WTC11 (cell line): ENCODE results near the gene FER. TPM values are rescaled to one million over a fixed set of nuclear protein-coding genes. Genes with fewer than 3 reads are reported as not detected.
"Not testable (repeated sequence)": the region's sequence is repeated elsewhere in the genome, so short reads cannot be mapped to it uniquely, and the experiment has no call there.

Experiments
- ATAC-seq: fragments of 200-7000 bp; cut with Tn5 transposase; 2 replicates; pipeline ENCODE4 v1.10.0; 2021; ENCODE audit warnings: mild to moderate bottlenecking, moderate library complexity
- CTCF ChIA-PET: fragments of 300-600 bp; sonication (Branson Sonifier 250); formaldehyde crosslinking; loops from one replicate; lab custom pipeline; 2021; ENCODE audit warnings: antibody characterized with exemption; lab: Charles Lee
- POLR2A ChIA-PET: fragments of 350-600 bp; sonication (Branson Sonifier 250); formaldehyde crosslinking; loops from one replicate; lab custom pipeline; 2021; ENCODE audit warnings: antibody characterized with exemption; lab: Charles Lee
- DNase-seq: peaks from one replicate; pipeline ENCODE4 v3.0.0; 2021; ENCODE audit warnings: low spot score
- H3K27ac Mint-ChIP-seq: 2 replicates; pipeline ENCODE4 v1.8.0; 2021; ENCODE audit warnings: mixed read lengths
- H3K27me3 Mint-ChIP-seq: 2 replicates; pipeline ENCODE4 v1.8.0; 2021; ENCODE audit warnings: low read depth, mild to moderate bottlenecking, moderate library complexity, mixed read lengths
- H3K36me3 Mint-ChIP-seq: 2 replicates; pipeline ENCODE4 v1.8.0; 2021; ENCODE audit warnings: mixed read lengths
- H3K4me1 Mint-ChIP-seq: 2 replicates; pipeline ENCODE4 v1.8.0; 2022; ENCODE audit warnings: mixed read lengths
- H3K4me3 Mint-ChIP-seq: 2 replicates; pipeline ENCODE4 v1.8.0; 2021; ENCODE audit warnings: mild to moderate bottlenecking, moderate library complexity, mixed read lengths
- H3K9me3 Mint-ChIP-seq: 2 replicates; pipeline ENCODE4 v1.8.0; 2021; ENCODE audit warnings: mixed read lengths
- ATF6 ChIP-seq: sonication (generic); formaldehyde crosslinking; IDR thresholded peaks from 2 replicates; pipeline ENCODE4 v1.8.1; 2023; ENCODE audit warnings: mild to moderate bottlenecking, missing genetic modification reagents
- CDX4 ChIP-seq: fragments of 250-450 bp; sonication (Bioruptor Pico); IDR thresholded peaks from 2 replicates; pipeline ENCODE4 v1.9.0; 2021; ENCODE audit warnings: moderate library complexity, mild to moderate bottlenecking, inconsistent platforms, borderline replicate concordance
- E2F4 ChIP-seq: sonication (generic); formaldehyde crosslinking; IDR thresholded peaks from 2 replicates; pipeline ENCODE4 v1.8.1; 2022; ENCODE audit warnings: low read depth, mild to moderate bottlenecking, moderate library complexity, missing genetic modification reagents, borderline replicate concordance
- ERG ChIP-seq: fragments of 250-450 bp; sonication (Bioruptor Pico); IDR thresholded peaks from 2 replicates; pipeline ENCODE4 v1.8.0; 2021; ENCODE audit warnings: mild to moderate bottlenecking
- FOXK1 ChIP-seq: sonication (generic); formaldehyde crosslinking; IDR thresholded peaks from 2 replicates; pipeline ENCODE4 v1.8.0; 2022; ENCODE audit warnings: mild to moderate bottlenecking, moderate library complexity, missing genetic modification reagents
- FOXP1 ChIP-seq: sonication (generic); formaldehyde crosslinking; IDR thresholded peaks from 2 replicates; pipeline ENCODE4 v1.8.0; 2022; ENCODE audit warnings: missing genetic modification reagents, mild to moderate bottlenecking, moderate library complexity, borderline replicate concordance
- GRHL2 ChIP-seq: fragments of 250-450 bp; sonication (Bioruptor Pico); IDR thresholded peaks from 2 replicates; pipeline ENCODE4 v1.8.0; 2022; ENCODE audit warnings: mild to moderate bottlenecking, moderate library complexity; ENCODE audit not compliant: insufficient replicate concordance, severe bottlenecking
- IRF1 ChIP-seq: sonication (generic); formaldehyde crosslinking; IDR thresholded peaks from 2 replicates; pipeline ENCODE4 v1.8.0; 2023; ENCODE audit warnings: missing genetic modification reagents
- IRF2 ChIP-seq: sonication (generic); formaldehyde crosslinking; IDR thresholded peaks from 2 replicates; pipeline ENCODE4 v1.8.0; 2022; ENCODE audit warnings: low read depth, missing genetic modification reagents, borderline replicate concordance
- MLX ChIP-seq: sonication (generic); formaldehyde crosslinking; IDR thresholded peaks from 2 replicates; pipeline ENCODE4 v1.8.1; 2023; ENCODE audit warnings: mild to moderate bottlenecking, missing genetic modification reagents, moderate library complexity
- NFATC4 ChIP-seq: fragments of 250-450 bp; sonication (Bioruptor Pico); IDR thresholded peaks from 2 replicates; pipeline ENCODE4 v1.9.0; 2021; ENCODE audit warnings: mild to moderate bottlenecking
- NFYB ChIP-seq: sonication (generic); formaldehyde crosslinking; conservative IDR thresholded peaks from 2 replicates; pipeline ENCODE4 v1.8.0; 2022; ENCODE audit warnings: low read depth, missing genetic modification reagents
- NR2C2 ChIP-seq: sonication (generic); formaldehyde crosslinking; IDR thresholded peaks from 2 replicates; pipeline ENCODE4 v1.8.0; 2022; ENCODE audit warnings: mild to moderate bottlenecking, missing genetic modification reagents
- NR3C1 ChIP-seq: sonication (generic); formaldehyde crosslinking; conservative IDR thresholded peaks from 2 replicates; pipeline ENCODE4 v1.8.1; 2023; ENCODE audit warnings: low read depth, mild to moderate bottlenecking, missing genetic modification reagents
- STAT6 ChIP-seq: sonication (generic); formaldehyde crosslinking; conservative IDR thresholded peaks from 2 replicates; pipeline ENCODE4 v1.8.1; 2023; ENCODE audit warnings: mild to moderate bottlenecking, low read depth, missing genetic modification reagents, moderate library complexity
- TEAD4 ChIP-seq: sonication (generic); formaldehyde crosslinking; IDR thresholded peaks from 2 replicates; pipeline ENCODE4 v1.8.0; 2022; ENCODE audit warnings: mild to moderate bottlenecking, missing genetic modification reagents
- ZBTB21 ChIP-seq: sonication (generic); formaldehyde crosslinking; IDR thresholded peaks from 2 replicates; pipeline ENCODE4 v1.8.1; 2023; ENCODE audit warnings: mild to moderate bottlenecking, missing genetic modification reagents, borderline replicate concordance
- ZNF138 ChIP-seq: sonication (generic); formaldehyde crosslinking; conservative IDR thresholded peaks from 2 replicates; pipeline ENCODE4 v1.8.1; 2022; ENCODE audit warnings: mild to moderate bottlenecking, moderate library complexity, missing genetic modification reagents
- ZNF219 ChIP-seq: sonication (generic); formaldehyde crosslinking; IDR thresholded peaks from 2 replicates; pipeline ENCODE4 v1.8.0; 2023; ENCODE audit warnings: missing genetic modification reagents, mild to moderate bottlenecking, borderline replicate concordance
- ZNF232 ChIP-seq: sonication (generic); formaldehyde crosslinking; IDR thresholded peaks from 2 replicates; pipeline ENCODE4 v1.8.0; 2022; ENCODE audit warnings: mild to moderate bottlenecking, missing genetic modification reagents
- ZNF317 ChIP-seq: sonication (generic); formaldehyde crosslinking; IDR thresholded peaks from 2 replicates; pipeline ENCODE4 v1.8.1; 2023; ENCODE audit warnings: low read depth, mild to moderate bottlenecking, moderate library complexity, missing genetic modification reagents, borderline replicate concordance
- ZNF671 ChIP-seq: fragments of 250-450 bp; sonication (Bioruptor Pico); IDR thresholded peaks from 2 replicates; pipeline ENCODE4 v1.8.0; 2021; ENCODE audit warnings: mild to moderate bottlenecking
- total RNA-seq: library from RNA; stranded (reverse); gene quantifications from 3 replicates; pipeline ENCODE4 v1.2.3, GENCODE V29; 2021

Gene FER
- total RNA-seq, 1 experiment from 2014 or later, result 13.8 TPM

- H3K4me1 Mint-ChIP-seq, result no peaks in the 10 kb centered on the region
- peaks cover 4% of the 10 kb centered on the region for H3K9me3 Mint-ChIP-seq
- TF ChIP-seq ZNF219 (CRISPR knock-in tag), result no peak
- TF ChIP-seq CDX4 (CRISPR knock-in tag), result no peak
- no peak for TF ChIP-seq GRHL2 (CRISPR knock-in tag)
- TF ChIP-seq NR3C1 (CRISPR knock-in tag), result no peak
- TF ChIP-seq FOXK1 (CRISPR knock-in tag), result no peak
- no peak for TF ChIP-seq IRF1 (CRISPR knock-in tag)
- no peak for TF ChIP-seq IRF2 (CRISPR knock-in tag)
- TF ChIP-seq ZBTB21 (CRISPR knock-in tag), result no peak
- ChIA-PET POLR2A (no interaction called here), CTCF (no interaction called here)
- H3K27me3 Mint-ChIP-seq, result no peaks in the 10 kb centered on the region
- ATAC-seq, result no peak
- DNase-seq, result no peak
- H3K36me3 Mint-ChIP-seq, result peaks cover 16% of the 10 kb centered on the region
- H3K27ac Mint-ChIP-seq, result no peak overlapping the region
- H3K4me3 Mint-ChIP-seq, result no peak overlapping the region
Observed at GRCh38 chr5:108862211-108862610, 114.5 kb downstream of the FER start.

GRCh38 chr5:108866097-108866496, 118.4 kb downstream of the FER start:
- H3K27me3 Mint-ChIP-seq, CTCF ChIA-PET, DNase-seq, ATAC-seq, H3K9me3 Mint-ChIP-seq, H3K4me3 Mint-ChIP-seq, H3K4me1 Mint-ChIP-seq, POLR2A ChIA-PET, H3K27ac Mint-ChIP-seq: not testable (repeated sequence)
- H3K36me3 Mint-ChIP-seq, result peaks cover 16% of the 10 kb centered on the region

GRCh38 chr5:108867656-108868055, 120.0 kb downstream of the FER start:
- Mint-ChIP-seq H3K9me3 (peaks cover 4% of the 10 kb centered on the region), H3K36me3 (peaks cover 16% of the 10 kb centered on the region), H3K4me1 (no peaks in the 10 kb centered on the region), H3K27me3 (no peaks in the 10 kb centered on the region), H3K4me3 (no peak overlapping the region), H3K27ac (no peak overlapping the region; the same call in 1 of the 2 replicates)
- no peak for ATAC-seq
- POLR2A ChIA-PET, result interaction anchor here (0.7 kb wide), 1 partner anchor 238 kb away, joined by 3 read pairs; no protein-coding TSS in a partner anchor
- CTCF ChIA-PET, result no interaction called here
- DNase-seq, result no peak
- TF ChIP-seq ZNF671 (CRISPR knock-in tag) (no peak), NFYB (CRISPR knock-in tag) (no peak), STAT6 (CRISPR knock-in tag) (no peak), ZNF219 (CRISPR knock-in tag) (no peak), FOXP1 (no peak), ZNF232 (CRISPR knock-in tag) (no peak), ZNF317 (CRISPR knock-in tag) (no peak), NR2C2 (no peak), E2F4 (CRISPR knock-in tag) (no peak), TEAD4 (no peak), NFATC4 (CRISPR knock-in tag) (no peak), ZBTB21 (CRISPR knock-in tag) (no peak), IRF2 (CRISPR knock-in tag) (no peak), ERG (no peak), MLX (CRISPR knock-in tag) (no peak), ZNF138 (CRISPR knock-in tag) (no peak), ATF6 (CRISPR knock-in tag) (no peak)
